ENCODE results near the gene RCAN3. TPM values are rescaled to one million over a fixed set of nuclear protein-coding genes. Genes with fewer than 3 reads are reported as not detected.

Gene RCAN3
- polyA plus RNA-seq, 2 donors = 9.5 to 10.0 TPM

- WGBS, 2 donors = 74 to 83% methylated on average over 10 of the region's 10 CpGs
- H3K4me3 ChIP-seq (ENCODE audit: low read depth in 1 of 2, low read length in 2 of 2) = no peak overlapping the region
- no peak overlapping the region for H3K27ac ChIP-seq (ENCODE audit: low read depth in 2 of 2, low read length in 1 of 2)
- no peaks in the 10 kb centered on the region for H3K9me3 ChIP-seq (ENCODE audit: control insufficient read depth in 2 of 2, insufficient read depth in 1 of 2, low read depth in 1 of 2, low read length in 1 of 2)
- H3K4me1 ChIP-seq (ENCODE audit: control insufficient read depth in 2 of 2, insufficient read depth in 2 of 2, low read length in 1 of 2) = no peaks in the 10 kb centered on the region
- no peaks in the 10 kb centered on the region for H3K36me3 ChIP-seq (ENCODE audit: control insufficient read depth in 2 of 2, insufficient read depth in 2 of 2, low read length in 1 of 2)
- no peaks in the 10 kb centered on the region for H3K27me3 ChIP-seq (ENCODE audit: control insufficient read depth in 1 of 2, insufficient read depth in 2 of 2, low read length in 2 of 2)
These were observed 78.1 kb downstream of the RCAN3 start for GRCh38 chr1:24580756-24581155.

GRCh38 chr1:24584171-24584647, 81.6 kb downstream of the RCAN3 start:
- H3K4me1 ChIP-seq (ENCODE audit: control insufficient read depth in 2 of 2, insufficient read depth in 2 of 2, low read length in 1 of 2) = no peaks in the 10 kb centered on the region
- H3K27ac ChIP-seq (ENCODE audit: low read depth in 2 of 2, low read length in 1 of 2) = no peak overlapping the region
- no peaks in the 10 kb centered on the region for H3K9me3 ChIP-seq (ENCODE audit: control insufficient read depth in 2 of 2, insufficient read depth in 1 of 2, low read depth in 1 of 2, low read length in 1 of 2)
- no peaks in the 10 kb centered on the region for H3K27me3 ChIP-seq (ENCODE audit: control insufficient read depth in 1 of 2, insufficient read depth in 2 of 2, low read length in 2 of 2)
- 51 to 58% methylated on average over 6 of the region's 6 CpGs for WGBS, 2 donors
- H3K36me3 ChIP-seq (ENCODE audit: control insufficient read depth in 2 of 2, insufficient read depth in 2 of 2, low read length in 1 of 2) = no peaks in the 10 kb centered on the region
- no peak overlapping the region for H3K4me3 ChIP-seq (ENCODE audit: low read depth in 1 of 2, low read length in 2 of 2)

- H3K36me3 ChIP-seq (ENCODE audit: control insufficient read depth in 2 of 2, insufficient read depth in 2 of 2, low read length in 1 of 2) = no peaks in the 10 kb centered on the region
- WGBS, 2 donors = 82 to 92% methylated on average over 10 of the region's 10 CpGs
- no peak overlapping the region for H3K4me3 ChIP-seq (ENCODE audit: low read depth in 1 of 2, low read length in 2 of 2)
- H3K27ac ChIP-seq (ENCODE audit: low read depth in 2 of 2, low read length in 1 of 2) = no peak overlapping the region
- H3K9me3 ChIP-seq (ENCODE audit: control insufficient read depth in 2 of 2, insufficient read depth in 1 of 2, low read depth in 1 of 2, low read length in 1 of 2) = no peaks in the 10 kb centered on the region
- H3K27me3 ChIP-seq (ENCODE audit: control insufficient read depth in 1 of 2, insufficient read depth in 2 of 2, low read length in 2 of 2) = no peaks in the 10 kb centered on the region
- no peaks in the 10 kb centered on the region for H3K4me1 ChIP-seq (ENCODE audit: control insufficient read depth in 2 of 2, insufficient read depth in 2 of 2, low read length in 1 of 2)
These were observed 83.5 kb downstream of the RCAN3 start for GRCh38 chr1:24586119-24586518.

GRCh38 chr1:24586970-24587820, 84.6 kb downstream of the RCAN3 start:
- Histone ChIP-seq H3K27me3 (ENCODE audit: control insufficient read depth in 1 of 2, insufficient read depth in 2 of 2, low read length in 2 of 2) (no peaks in the 10 kb centered on the region), H3K9me3 (ENCODE audit: control insufficient read depth in 2 of 2, insufficient read depth in 1 of 2, low read depth in 1 of 2, low read length in 1 of 2) (no peaks in the 10 kb centered on the region), H3K4me1 (ENCODE audit: control insufficient read depth in 2 of 2, insufficient read depth in 2 of 2, low read length in 1 of 2) (peaks cover 0 to 3% of the 10 kb centered on the region in 2 donors), H3K36me3 (ENCODE audit: control insufficient read depth in 2 of 2, insufficient read depth in 2 of 2, low read length in 1 of 2) (no peaks in the 10 kb centered on the region), H3K4me3 (ENCODE audit: low read depth in 1 of 2, low read length in 2 of 2) (no peak overlapping the region), H3K27ac (ENCODE audit: low read depth in 2 of 2, low read length in 1 of 2) (no peak overlapping the region)
- WGBS, 2 donors = 30 to 34% methylated on average over 9 of the region's 9 CpGs

- Histone ChIP-seq H3K27me3 (ENCODE audit: control insufficient read depth in 1 of 2, insufficient read depth in 2 of 2, low read length in 2 of 2) (no peaks in the 10 kb centered on the region), H3K4me3 (ENCODE audit: low read depth in 1 of 2, low read length in 2 of 2) (no peak overlapping the region), H3K36me3 (ENCODE audit: control insufficient read depth in 2 of 2, insufficient read depth in 2 of 2, low read length in 1 of 2) (no peaks in the 10 kb centered on the region), H3K27ac (ENCODE audit: low read depth in 2 of 2, low read length in 1 of 2) (no peak overlapping the region), H3K9me3 (ENCODE audit: control insufficient read depth in 2 of 2, insufficient read depth in 1 of 2, low read depth in 1 of 2, low read length in 1 of 2) (no peaks in the 10 kb centered on the region), H3K4me1 (ENCODE audit: control insufficient read depth in 2 of 2, insufficient read depth in 2 of 2, low read length in 1 of 2) (peaks cover 0 to 3% of the 10 kb centered on the region in 2 donors)
- 69 to 73% methylated on average over 5 of the region's 5 CpGs for WGBS, 2 donors
These were observed 85.9 kb downstream of the RCAN3 start for GRCh38 chr1:24588573-24588972.

- peaks cover 0 to 3% of the 10 kb centered on the region in 2 donors for H3K4me1 ChIP-seq (ENCODE audit: control insufficient read depth in 2 of 2, insufficient read depth in 2 of 2, low read length in 1 of 2)
- no peaks in the 10 kb centered on the region for H3K9me3 ChIP-seq (ENCODE audit: control insufficient read depth in 2 of 2, insufficient read depth in 1 of 2, low read depth in 1 of 2, low read length in 1 of 2)
- H3K27me3 ChIP-seq (ENCODE audit: control insufficient read depth in 1 of 2, insufficient read depth in 2 of 2, low read length in 2 of 2) = no peaks in the 10 kb centered on the region
- H3K36me3 ChIP-seq (ENCODE audit: control insufficient read depth in 2 of 2, insufficient read depth in 2 of 2, low read length in 1 of 2) = no peaks in the 10 kb centered on the region
- H3K27ac ChIP-seq (ENCODE audit: low read depth in 2 of 2, low read length in 1 of 2) = no peak overlapping the region
- H3K4me3 ChIP-seq (ENCODE audit: low read depth in 1 of 2, low read length in 2 of 2) = no peak overlapping the region
- WGBS, 2 donors = 64 to 66% methylated on average over 3 of the region's 3 CpGs
These were observed 86.6 kb downstream of the RCAN3 start for GRCh38 chr1:24589200-24589599.

Other genes starting within 250 kb of the RCAN3 start
- 100 to 1,000 TPM in 1 of 2 donors, 10 to 100 TPM in 1; 59.0 to 115 TPM for gene GRHL3, start 183.5 kb upstream of the RCAN3 start, polyA plus RNA-seq
- 1 to 10 TPM; 4.8 to 8.8 TPM for gene STPG1, start 89.1 kb upstream of the RCAN3 start, polyA plus RNA-seq
- gene NIPAL3, start 87.0 kb upstream of the RCAN3 start, polyA plus RNA-seq = 10 to 100 TPM; 10.3 to 11.3 TPM
- under 1 TPM; 0.02 to 0.04 TPM for gene NCMAP, start 53.3 kb downstream of the RCAN3 start, polyA plus RNA-seq
- gene SRRM1, start 140.5 kb downstream of the RCAN3 start, polyA plus RNA-seq = 10 to 100 TPM; 28.8 to 37.6 TPM
- 10 to 100 TPM; 15.3 to 29.8 TPM for gene CLIC4, start 242.6 kb downstream of the RCAN3 start, polyA plus RNA-seq

All from esophagus (tissue), 2 donors.